Dermis blood vessel endothelial cell (primary cell): Measurements from ENCODE around the gene ANXA4. TPM values are rescaled to one million over a fixed set of nuclear protein-coding genes. Genes with fewer than 3 reads are reported as not detected.
"Not testable (repeated sequence)": the region's sequence is repeated elsewhere in the genome, so short reads cannot be mapped to it uniquely, and the experiment has no call there.

Source experiments
- DNase-seq: peaks from one replicate; pipeline ENCODE4 v3.0.0; 2010
- total RNA-seq: library from RNA; depleted of rRNA; stranded (reverse); fragments of >200 nt; gene quantifications from 2 replicates; pipeline ENCODE4 v1.2.3, GENCODE V29; 2014

ANXA4 gene
- total RNA-seq, 1 donor from 2014 or later = 37.3 TPM

GRCh38 chr2:69780921-69781320 lies 39.0 kb downstream of the ANXA4 start:
- no peak for DNase-seq

- peak; percentile 58 for DNase-seq
Measured at GRCh38 chr2:69781321-69782248, 39.7 kb downstream of the ANXA4 start.

GRCh38 chr2:69784228-69784627 lies 42.3 kb downstream of the ANXA4 start:
- DNase-seq = no peak

GRCh38 chr2:69785358-69785757 lies 43.4 kb downstream of the ANXA4 start:
- DNase-seq = no peak

- no peak for DNase-seq
Measured at GRCh38 chr2:69786052-69786560, 44.2 kb downstream of the ANXA4 start.

- DNase-seq = no peak
Measured at GRCh38 chr2:69789175-69789721, 47.3 kb downstream of the ANXA4 start.

- no peak for DNase-seq
Measured at GRCh38 chr2:69789772-69790600, 48.1 kb downstream of the ANXA4 start.

GRCh38 chr2:69790601-69790959 lies 48.6 kb downstream of the ANXA4 start:
- DNase-seq = no peak

- DNase-seq = no peak
Measured at GRCh38 chr2:69791045-69791444, 49.1 kb downstream of the ANXA4 start.

GRCh38 chr2:69796174-69796573 lies 54.2 kb downstream of the ANXA4 start:
- no peak for DNase-seq

GRCh38 chr2:69797235-69797634 lies 55.3 kb downstream of the ANXA4 start:
- DNase-seq = no peak

GRCh38 chr2:69797836-69798289 lies 55.9 kb downstream of the ANXA4 start:
- DNase-seq = no peak

GRCh38 chr2:69798290-69798908 lies 56.5 kb downstream of the ANXA4 start:
- DNase-seq = no peak

- peak; percentile 73 for DNase-seq
Measured at GRCh38 chr2:69798909-69799526, 57.1 kb downstream of the ANXA4 start.

- no peak for DNase-seq
Measured at GRCh38 chr2:69801745-69802290, 59.9 kb downstream of the ANXA4 start.

GRCh38 chr2:69802781-69803367 lies 60.9 kb downstream of the ANXA4 start:
- not testable (repeated sequence) for DNase-seq

- no peak for DNase-seq
Measured at GRCh38 chr2:69804416-69804815, 62.5 kb downstream of the ANXA4 start.

- DNase-seq = no peak
Measured at GRCh38 chr2:69805887-69806286, 64.0 kb downstream of the ANXA4 start.

GRCh38 chr2:69807821-69808540 lies 66.0 kb downstream of the ANXA4 start:
- no peak for DNase-seq

GRCh38 chr2:69810550-69810949 lies 68.6 kb downstream of the ANXA4 start:
- no peak for DNase-seq

- DNase-seq = no peak
Measured at GRCh38 chr2:69811018-69811417, 69.1 kb downstream of the ANXA4 start.
